C4-2B (cell line): ENCODE results near the gene ZNF677.
"Not testable (repeated sequence)": the region's sequence is repeated elsewhere in the genome, so short reads cannot be mapped to it uniquely, and the experiment has no call there.

Experiments
- H3K27ac ChIP-seq: fragments of 450-650 bp; 2 replicates; pipeline ENCODE4 v1.5.1; 2017
- ZFX ChIP-seq: fragments of 450-650 bp; IDR thresholded peaks from 2 replicates; pipeline ENCODE4 v1.6.1; 2017
- TF ChIP-seq, protein P1 (sequence below): fragments of 450-650 bp; conservative IDR thresholded peaks from 2 replicates; pipeline ENCODE4 v1.5.1; 2017; ENCODE audit warnings: mild to moderate bottlenecking

ZNF677 gene

DNA sequence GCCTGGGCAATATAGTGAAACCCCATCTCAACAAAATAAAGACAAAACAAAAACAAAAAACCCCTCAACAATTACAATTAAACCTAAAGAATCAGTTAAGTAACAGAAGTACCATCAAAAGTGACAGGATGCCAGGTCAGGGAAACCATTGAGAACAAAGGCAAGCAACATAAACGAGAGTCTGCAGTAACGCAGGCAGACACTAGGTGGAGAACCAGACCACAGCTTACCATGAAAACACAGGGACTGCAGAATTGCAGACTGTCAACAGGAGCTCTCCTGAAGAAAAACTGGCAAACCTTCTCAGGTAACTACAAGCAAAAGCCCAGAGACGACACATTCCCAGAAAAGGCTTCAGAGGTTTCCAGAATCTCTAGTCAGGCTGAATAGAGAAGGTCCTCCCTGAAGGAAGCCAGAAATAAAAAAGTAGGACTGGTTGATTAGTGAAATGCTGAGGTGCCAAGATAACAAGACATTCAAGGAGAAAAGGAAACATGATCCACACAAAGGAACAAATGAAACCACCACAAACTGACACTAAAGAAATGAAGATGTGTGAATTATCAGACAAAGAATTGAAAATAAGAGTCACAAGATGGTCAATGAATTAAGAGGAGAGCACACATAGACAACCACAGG, 59.3 kb downstream of the ZNF677 start:
- no peak overlapping the region for H3K27ac ChIP-seq
- no peak for TF ChIP-seq ZFX
- TF ChIP-seq, protein P1, sequence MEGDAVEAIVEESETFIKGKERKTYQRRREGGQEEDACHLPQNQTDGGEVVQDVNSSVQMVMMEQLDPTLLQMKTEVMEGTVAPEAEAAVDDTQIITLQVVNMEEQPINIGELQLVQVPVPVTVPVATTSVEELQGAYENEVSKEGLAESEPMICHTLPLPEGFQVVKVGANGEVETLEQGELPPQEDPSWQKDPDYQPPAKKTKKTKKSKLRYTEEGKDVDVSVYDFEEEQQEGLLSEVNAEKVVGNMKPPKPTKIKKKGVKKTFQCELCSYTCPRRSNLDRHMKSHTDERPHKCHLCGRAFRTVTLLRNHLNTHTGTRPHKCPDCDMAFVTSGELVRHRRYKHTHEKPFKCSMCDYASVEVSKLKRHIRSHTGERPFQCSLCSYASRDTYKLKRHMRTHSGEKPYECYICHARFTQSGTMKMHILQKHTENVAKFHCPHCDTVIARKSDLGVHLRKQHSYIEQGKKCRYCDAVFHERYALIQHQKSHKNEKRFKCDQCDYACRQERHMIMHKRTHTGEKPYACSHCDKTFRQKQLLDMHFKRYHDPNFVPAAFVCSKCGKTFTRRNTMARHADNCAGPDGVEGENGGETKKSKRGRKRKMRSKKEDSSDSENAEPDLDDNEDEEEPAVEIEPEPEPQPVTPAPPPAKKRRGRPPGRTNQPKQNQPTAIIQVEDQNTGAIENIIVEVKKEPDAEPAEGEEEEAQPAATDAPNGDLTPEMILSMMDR = peak; percentile 85

DNA sequence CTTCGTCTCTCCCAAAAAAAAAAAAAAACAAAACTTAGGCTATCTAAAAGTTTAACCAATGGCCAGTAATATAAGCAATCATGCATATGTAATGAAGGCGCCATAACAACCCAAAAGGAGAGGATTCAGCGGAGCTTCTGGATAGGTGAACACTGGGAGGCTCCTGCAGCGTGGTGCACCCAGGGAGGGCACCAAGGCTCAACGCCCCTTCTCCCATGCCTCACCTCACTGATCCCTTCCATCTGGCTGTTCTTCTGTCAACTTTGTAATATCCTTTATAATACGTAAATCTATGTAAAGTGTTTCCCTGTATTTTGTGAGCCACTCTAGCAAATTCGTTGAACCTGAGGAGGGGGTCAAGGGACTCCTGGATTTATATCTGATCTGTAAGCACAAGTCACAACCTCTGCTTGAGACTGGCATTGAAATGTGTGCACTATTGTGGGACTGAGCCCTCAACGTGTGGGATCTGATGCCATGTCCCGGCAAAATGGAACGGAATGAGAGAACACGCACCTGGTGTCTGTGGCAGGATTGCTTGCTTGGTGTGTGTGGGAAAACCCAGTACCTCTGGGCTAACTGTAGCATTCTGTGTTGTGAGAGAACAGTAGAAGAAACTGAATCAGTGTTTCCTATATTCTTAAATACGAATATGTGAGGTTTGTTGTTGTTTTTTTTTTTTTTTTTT, 61.0 kb downstream of the ZNF677 start:
- H3K27ac ChIP-seq = no peak overlapping the region; the same call in 1 of the 2 replicates
- TF ChIP-seq, protein P1 = no peak
- TF ChIP-seq ZFX = no peak

DNA sequence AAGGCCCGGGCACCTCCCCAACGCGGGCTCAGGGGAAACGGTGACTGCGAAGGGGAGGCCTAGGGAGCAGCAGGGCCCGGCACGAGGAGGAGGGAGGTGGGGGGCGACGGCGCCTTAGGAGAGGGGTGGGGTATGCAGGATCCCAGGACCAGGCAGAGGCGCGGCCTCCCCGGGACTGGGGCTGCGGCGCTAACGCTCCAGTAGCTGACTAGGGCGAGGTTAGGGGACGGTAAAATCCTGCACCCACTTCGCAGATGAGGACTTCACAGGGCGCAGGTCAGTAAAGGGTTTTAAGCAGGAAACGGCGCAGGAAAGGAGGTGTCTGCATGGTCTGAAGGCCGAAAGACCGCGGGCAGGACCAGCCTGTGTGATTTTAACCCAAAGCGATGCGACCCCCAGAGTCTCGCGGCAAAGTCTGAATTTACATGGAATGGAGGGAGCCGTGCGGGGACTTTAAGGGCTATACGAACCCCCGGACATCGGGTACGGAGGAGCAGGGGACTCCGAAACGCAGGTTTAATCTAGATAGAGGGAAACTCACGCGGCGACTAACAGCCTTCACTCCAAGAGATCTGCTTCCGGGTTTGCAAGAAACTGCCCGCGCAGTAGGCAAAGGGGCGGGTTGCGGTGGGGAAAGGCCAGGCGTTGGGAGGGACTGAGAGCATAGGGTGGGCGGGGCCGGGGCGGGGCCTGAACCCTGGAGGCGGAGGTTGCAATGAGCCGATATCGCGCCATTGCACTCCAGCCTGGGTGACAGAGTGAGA, 61.7 kb downstream of the ZNF677 start, which contains the start of gene ZNF665:
TSS of gene ZNF665 (minus strand) at position 588 of the 764 bp plus-strand sequence. CDS start 10,460 bp downstream, outside the sequence.
- peak within 1 kb of the TSS; percentile 42 for H3K27ac ChIP-seq
- TF ChIP-seq ZFX = peak; percentile 38; the same call in 1 of the 2 replicates
- TF ChIP-seq, protein P1 = no peak

DNA sequence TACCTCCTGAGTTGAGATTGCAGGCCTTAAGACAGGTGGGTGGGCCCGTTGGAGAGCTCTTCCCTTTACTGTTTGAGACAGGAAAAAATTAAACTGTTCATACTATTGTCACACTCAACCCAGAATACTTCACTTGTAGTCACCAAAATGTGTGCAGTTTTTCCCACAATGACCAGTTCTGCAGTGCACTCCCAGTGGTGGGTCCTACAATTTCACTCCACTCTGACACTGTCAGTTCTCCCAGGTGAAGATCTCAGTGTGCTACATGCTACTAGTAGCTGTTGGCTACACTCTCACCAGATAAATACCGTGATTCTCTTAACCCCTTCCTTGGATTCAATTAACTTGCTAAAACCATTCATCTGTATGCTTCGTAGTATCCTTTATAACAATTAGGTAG, 64.4 kb downstream of the ZNF677 start:
- H3K27ac ChIP-seq = no peak overlapping the region
- no peak for TF ChIP-seq ZFX
- TF ChIP-seq, protein P1 = no peak; the same call in 1 of the 2 replicates

DNA sequence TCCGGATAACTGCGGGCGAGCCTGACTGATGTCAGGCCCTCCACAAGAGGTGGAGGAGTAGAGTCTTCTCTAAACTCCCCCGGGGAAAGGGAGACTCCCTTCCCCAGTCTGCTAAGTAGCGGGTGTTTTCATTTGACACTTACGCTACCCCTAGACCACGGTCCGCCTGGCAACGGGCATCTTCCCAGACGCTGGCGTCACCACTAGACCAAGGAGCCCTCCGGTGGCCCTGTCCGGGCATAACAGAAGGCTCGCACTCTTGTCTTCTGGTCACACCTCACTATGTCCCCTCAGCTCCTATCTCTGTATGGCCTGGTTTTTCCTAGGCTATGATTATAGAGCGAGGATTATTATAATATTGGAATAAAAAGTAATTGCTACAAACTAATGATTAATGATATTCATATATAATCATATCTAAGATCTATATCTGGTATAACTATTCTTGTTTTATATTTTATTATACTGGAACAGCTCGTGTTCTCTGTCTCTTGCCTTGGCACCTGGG, 64.9 kb downstream of the ZNF677 start:
- not testable (repeated sequence) for H3K27ac ChIP-seq
